ENCODE results near the gene HSD11B2.

- TF ChIP-seq, protein P1, sequence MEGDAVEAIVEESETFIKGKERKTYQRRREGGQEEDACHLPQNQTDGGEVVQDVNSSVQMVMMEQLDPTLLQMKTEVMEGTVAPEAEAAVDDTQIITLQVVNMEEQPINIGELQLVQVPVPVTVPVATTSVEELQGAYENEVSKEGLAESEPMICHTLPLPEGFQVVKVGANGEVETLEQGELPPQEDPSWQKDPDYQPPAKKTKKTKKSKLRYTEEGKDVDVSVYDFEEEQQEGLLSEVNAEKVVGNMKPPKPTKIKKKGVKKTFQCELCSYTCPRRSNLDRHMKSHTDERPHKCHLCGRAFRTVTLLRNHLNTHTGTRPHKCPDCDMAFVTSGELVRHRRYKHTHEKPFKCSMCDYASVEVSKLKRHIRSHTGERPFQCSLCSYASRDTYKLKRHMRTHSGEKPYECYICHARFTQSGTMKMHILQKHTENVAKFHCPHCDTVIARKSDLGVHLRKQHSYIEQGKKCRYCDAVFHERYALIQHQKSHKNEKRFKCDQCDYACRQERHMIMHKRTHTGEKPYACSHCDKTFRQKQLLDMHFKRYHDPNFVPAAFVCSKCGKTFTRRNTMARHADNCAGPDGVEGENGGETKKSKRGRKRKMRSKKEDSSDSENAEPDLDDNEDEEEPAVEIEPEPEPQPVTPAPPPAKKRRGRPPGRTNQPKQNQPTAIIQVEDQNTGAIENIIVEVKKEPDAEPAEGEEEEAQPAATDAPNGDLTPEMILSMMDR (IDR thresholded peaks at IDR 0.05) = no peak
- no peak for TF ChIP-seq POLR2AphosphoS5 (IDR thresholded peaks at IDR 0.05)
- no peak for TF ChIP-seq POLR2A (IDR thresholded peaks at IDR 0.05)
Observed at GRCh38 chr16:67419502-67419901, 11.4 kb upstream of the HSD11B2 start.

Data from prostate gland (tissue), 2 donors.